Stimulated activated CD8-positive, alpha-beta memory T cell treated with anti-CD3 and anti-CD28 coated beads, Interleukin-7, amount 100 ng/mL, for 1 hour (primary cell): ENCODE data around the gene DOCK4.
"Not testable (repeated sequence)": the region's sequence is repeated elsewhere in the genome, so short reads cannot be mapped to it uniquely, and the experiment has no call there.

Source experiments
- DNase-seq, 2 donors: peaks; one replicate each; pipeline ENCODE4 v3.0.0-alpha.2; 2020; ENCODE audit warnings: low read depth in 2 of 2

DOCK4 gene

GRCh38 chr7:112136271-112137008 lies 69.8 kb downstream of the DOCK4 start:
- DNase-seq = no peak

GRCh38 chr7:112135815-112136214 lies 70.4 kb downstream of the DOCK4 start:
- DNase-seq = no peak

- no peak for DNase-seq
Measured at GRCh38 chr7:112134039-112134438, 72.2 kb downstream of the DOCK4 start.

GRCh38 chr7:112133328-112133727 lies 72.9 kb downstream of the DOCK4 start:
- DNase-seq = no peak

GRCh38 chr7:112132051-112132694 lies 74.0 kb downstream of the DOCK4 start:
- DNase-seq = no peak

- DNase-seq = no peak
Measured at GRCh38 chr7:112130729-112131410, 75.3 kb downstream of the DOCK4 start.

- no peak for DNase-seq
Measured at GRCh38 chr7:112129655-112130323, 76.4 kb downstream of the DOCK4 start.

GRCh38 chr7:112128461-112129425 lies 77.5 kb downstream of the DOCK4 start:
- not testable (repeated sequence) for DNase-seq

GRCh38 chr7:112128041-112128440 lies 78.2 kb downstream of the DOCK4 start:
- not testable (repeated sequence) for DNase-seq

- DNase-seq = no peak
Measured at GRCh38 chr7:112125250-112125649, 80.9 kb downstream of the DOCK4 start.

- no peak for DNase-seq
Measured at GRCh38 chr7:112124061-112124766, 82.0 kb downstream of the DOCK4 start.

GRCh38 chr7:112122798-112123197 lies 83.4 kb downstream of the DOCK4 start:
- DNase-seq = no peak

- no peak for DNase-seq
Measured at GRCh38 chr7:112122144-112122543, 84.1 kb downstream of the DOCK4 start.

GRCh38 chr7:112121318-112121717 lies 84.9 kb downstream of the DOCK4 start:
- DNase-seq = no peak

GRCh38 chr7:112120696-112121217 lies 85.4 kb downstream of the DOCK4 start:
- DNase-seq = no peak

GRCh38 chr7:112118581-112119566 lies 87.3 kb downstream of the DOCK4 start:
- no peak for DNase-seq

GRCh38 chr7:112116894-112117293 lies 89.3 kb downstream of the DOCK4 start:
- DNase-seq = no peak

- no peak for DNase-seq
Measured at GRCh38 chr7:112116358-112116757, 89.8 kb downstream of the DOCK4 start.

GRCh38 chr7:112115880-112116279 lies 90.3 kb downstream of the DOCK4 start:
- no peak for DNase-seq
